ENCODE data around the gene DNAH6.
"Not testable (repeated sequence)": the region's sequence is repeated elsewhere in the genome, so short reads cannot be mapped to it uniquely, and the experiment has no call there.

DNAH6 gene

DNA sequence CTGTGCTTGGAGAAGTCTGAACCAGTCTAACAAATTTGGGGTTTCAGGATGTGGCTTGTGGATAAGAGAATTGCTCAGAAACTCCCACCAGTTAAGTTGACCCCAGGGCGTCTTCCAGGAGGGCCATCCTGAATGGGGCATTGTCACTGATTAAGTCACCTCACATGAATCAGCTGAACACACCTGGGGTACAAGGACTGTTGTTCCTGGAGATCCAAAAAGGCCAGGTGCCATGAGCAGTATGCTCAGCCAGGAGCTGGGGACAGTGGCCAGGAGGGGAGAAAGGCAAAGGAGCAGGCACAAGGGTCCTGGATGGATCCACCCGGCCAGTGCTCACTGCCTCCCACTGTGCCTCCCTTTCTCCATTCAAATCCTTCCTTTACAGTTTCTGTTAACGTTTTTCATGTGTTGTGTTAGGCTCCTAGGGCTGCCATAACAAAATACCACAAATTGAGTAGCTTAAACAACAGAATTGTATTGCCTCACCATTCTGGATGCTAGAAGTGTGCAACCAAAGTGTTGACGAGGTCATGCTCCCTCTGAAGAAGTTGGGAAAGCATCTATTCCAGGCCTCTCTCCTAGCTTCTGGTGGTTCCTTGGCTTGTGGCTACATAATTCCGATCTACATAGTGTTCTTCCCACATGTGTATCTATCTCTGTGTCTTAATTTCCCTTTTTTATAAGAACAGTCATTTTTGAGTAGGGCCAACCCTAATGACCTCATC, 331.2 kb downstream of the DNAH6 start:
- no peak for DNase-seq

DNA sequence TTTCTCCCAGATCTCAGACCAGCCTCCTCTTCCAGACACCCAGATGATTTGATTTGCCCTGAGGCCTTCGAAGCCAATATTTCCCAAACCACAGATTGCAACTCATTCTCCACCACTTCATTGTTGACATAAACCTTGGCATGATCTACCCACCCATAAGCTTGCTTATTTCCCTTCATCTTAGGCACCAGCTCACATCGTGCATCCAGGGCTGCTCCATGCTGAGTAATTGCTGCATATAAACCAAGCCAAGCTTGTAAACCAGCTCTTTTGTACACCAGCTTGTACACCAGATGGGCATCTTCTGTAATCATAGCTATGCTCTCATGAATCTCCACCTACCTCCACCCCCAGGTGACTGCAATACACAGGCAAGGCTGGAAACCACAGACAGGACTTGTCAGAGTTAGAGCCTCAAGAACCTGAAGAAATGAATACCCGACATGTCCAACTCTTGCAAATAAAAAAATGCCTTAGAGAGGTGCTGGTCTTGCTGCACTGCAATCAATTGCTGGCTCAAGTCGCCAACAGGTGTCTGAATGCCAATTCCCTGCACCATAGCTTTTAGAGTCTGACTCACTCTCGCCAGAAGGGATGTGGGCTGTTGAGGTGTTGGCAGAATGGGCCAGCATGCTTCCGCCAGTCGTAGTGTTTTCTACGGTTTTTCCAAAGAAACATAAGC, 333.1 kb downstream of the DNAH6 start:
- peak; percentile 74 for DNase-seq

- DNase-seq, result no peak
These were observed 334.2 kb downstream of the DNAH6 start for GRCh38 chr2:84850471-84850870.

DNA sequence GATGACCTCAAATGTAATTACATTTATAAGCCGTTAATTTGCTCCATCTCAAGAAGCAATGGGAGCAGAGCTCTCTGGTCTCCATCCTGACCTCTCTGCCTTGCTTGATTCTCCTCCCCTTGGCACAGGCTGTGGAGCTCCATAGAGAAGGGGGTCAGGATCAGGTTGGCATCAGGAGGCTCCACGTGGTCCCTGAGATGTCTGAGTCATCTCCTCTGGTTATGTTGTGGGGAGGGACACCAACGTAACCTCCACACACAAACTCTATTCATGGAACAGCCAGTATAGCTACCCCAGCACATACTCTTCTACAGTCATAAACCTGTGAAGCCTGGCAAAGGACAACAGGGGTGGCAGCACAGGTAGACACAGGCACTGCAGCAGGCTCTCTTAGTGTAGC, 335.6 kb downstream of the DNAH6 start:
- no peak for DNase-seq

DNA sequence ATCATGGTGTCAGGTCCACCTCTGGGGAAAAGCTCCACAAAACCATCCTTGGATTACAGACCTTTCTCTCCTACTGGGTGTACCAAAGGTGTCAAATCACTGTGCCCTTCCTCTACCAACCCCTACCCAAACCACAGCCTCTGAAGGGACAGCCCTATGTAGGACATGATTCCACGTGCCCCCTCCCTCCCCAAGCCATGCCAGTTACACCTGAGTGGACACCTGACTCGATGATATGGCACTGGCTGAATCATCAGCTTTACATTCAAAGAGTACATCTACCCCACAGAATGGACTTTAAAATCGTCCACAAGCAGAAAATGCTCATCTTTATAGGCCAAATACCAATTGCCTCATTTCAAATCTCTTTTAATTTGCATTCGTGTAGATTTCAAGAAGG, 338.6 kb downstream of the DNAH6 start:
- no peak for DNase-seq

GRCh38 chr2:84855731-84856130, 339.4 kb downstream of the DNAH6 start:
- DNase-seq, result no peak

- no peak for DNase-seq
These were observed 340.5 kb downstream of the DNAH6 start for GRCh38 chr2:84856787-84857186.

- no peak for DNase-seq
These were observed 341.3 kb downstream of the DNAH6 start for GRCh38 chr2:84857566-84857965.

- DNase-seq, result no peak
These were observed 341.8 kb downstream of the DNAH6 start for GRCh38 chr2:84858123-84858522.

- no peak for DNase-seq
These were observed 342.6 kb downstream of the DNAH6 start for GRCh38 chr2:84858937-84859336.

DNA sequence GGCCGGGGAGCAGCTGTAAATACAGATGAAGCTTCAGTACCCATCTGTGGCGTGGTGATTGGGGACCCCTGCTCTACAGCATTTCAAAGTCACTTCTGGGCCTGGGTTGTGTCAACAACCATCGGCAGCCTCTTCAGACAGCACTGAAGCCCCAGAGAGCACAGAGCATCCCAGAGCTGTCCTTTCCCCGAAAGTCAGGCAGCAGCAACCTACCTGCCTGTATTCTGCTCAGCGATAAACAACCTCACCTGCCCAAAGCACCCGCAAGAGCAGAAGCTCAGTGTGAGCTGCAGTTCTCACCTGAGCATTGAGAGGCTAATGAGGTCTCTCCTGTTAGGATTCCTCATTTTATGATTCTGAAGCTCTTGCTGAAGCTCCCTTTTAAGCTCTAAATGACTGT, 345.2 kb downstream of the DNAH6 start:
- DNase-seq, result no peak

GRCh38 chr2:84862006-84862405, 345.7 kb downstream of the DNAH6 start:
- no peak for DNase-seq

GRCh38 chr2:84865181-84865783, 349.0 kb downstream of the DNAH6 start:
- DNase-seq, result peak; percentile 47

GRCh38 chr2:84866122-84866521, 349.8 kb downstream of the DNAH6 start:
- DNase-seq, result no peak

DNA sequence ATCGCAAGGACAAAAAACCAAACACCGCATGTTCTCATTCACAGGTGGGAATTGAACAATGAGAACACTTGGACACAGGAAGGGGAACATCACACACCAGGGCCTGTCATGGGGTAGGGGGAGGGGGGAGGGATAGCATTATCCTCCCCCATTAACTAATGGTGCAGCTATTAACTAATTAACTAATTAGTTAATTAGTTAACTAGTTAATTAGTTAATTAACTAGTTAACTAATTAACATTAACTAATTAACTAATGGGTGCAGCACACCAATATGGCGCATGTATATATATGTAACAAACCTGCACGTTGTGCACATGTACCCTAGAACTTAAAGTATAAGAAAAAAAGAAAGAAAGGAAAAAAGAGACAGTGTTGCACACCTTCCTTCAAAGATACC, 352.0 kb downstream of the DNAH6 start:
- DNase-seq, result not testable (repeated sequence)
